Osteoblast (primary cell): ENCODE data around the gene ARHGEF40. TPM values are rescaled to one million over a fixed set of nuclear protein-coding genes. Genes with fewer than 3 reads are reported as not detected.

Experiments
- DNase-seq: peaks from one replicate; pipeline ENCODE4 v3.0.0; 2011; ENCODE audit warnings: low spot score, mixed read lengths; ENCODE audit not compliant: insufficient read length; ENCODE audit errors: missing footprints
- H2AFZ ChIP-seq: 2 replicates; pipeline ENCODE4 v1.6.0; 2011; ENCODE audit warnings: mild to moderate bottlenecking, low read length
- H3K27ac ChIP-seq: 2 replicates; pipeline ENCODE4 v1.5.1; 2011; ENCODE audit warnings: mild to moderate bottlenecking, low read depth, low read length, moderate library complexity
- H3K27me3 ChIP-seq: 2 replicates; pipeline ENCODE4 v1.6.0; 2012; ENCODE audit warnings: mild to moderate bottlenecking, control low read depth, inconsistent platforms, low read length, moderate library complexity; ENCODE audit not compliant: insufficient read depth
- H3K36me3 ChIP-seq: 2 replicates; pipeline ENCODE4 v1.5.1; 2011; ENCODE audit warnings: mild to moderate bottlenecking, low read length, control low read depth, moderate library complexity; ENCODE audit not compliant: insufficient read depth
- H3K4me1 ChIP-seq: 2 replicates; pipeline ENCODE4 v1.5.1; 2011; ENCODE audit warnings: mild to moderate bottlenecking, low read length, control low read depth, moderate library complexity; ENCODE audit not compliant: insufficient read depth
- H3K4me2 ChIP-seq: 2 replicates; pipeline ENCODE4 v1.6.0; 2011; ENCODE audit warnings: mild to moderate bottlenecking, low read length; ENCODE audit not compliant: insufficient read depth
- H3K4me3 ChIP-seq: fragments of 200-600 bp; sonication (generic); 3 replicates; pipeline ENCODE4 v1.5.1; 2012; ENCODE audit warnings: mild to moderate bottlenecking, low read length, inconsistent platforms; ENCODE audit not compliant: insufficient read depth
- H3K79me2 ChIP-seq: 2 replicates; pipeline ENCODE4 v1.6.0; 2012; ENCODE audit warnings: mild to moderate bottlenecking, low read length, control low read depth, inconsistent platforms; ENCODE audit not compliant: insufficient read depth
- H3K9me3 ChIP-seq: 2 replicates; pipeline ENCODE4 v1.5.1; 2011; ENCODE audit warnings: low read depth, low read length, control low read depth
- H4K20me1 ChIP-seq: 2 replicates; pipeline ENCODE4 v1.6.0; 2012; ENCODE audit warnings: mild to moderate bottlenecking, low read length, control low read depth; ENCODE audit not compliant: insufficient read depth
- total RNA-seq: library from RNA; depleted of rRNA; stranded (reverse); fragments of >200 nt; gene quantifications from 2 replicates; pipeline ENCODE4 v1.2.3, GENCODE V29; 2012
- TF ChIP-seq, protein P1 (sequence below): IDR thresholded peaks from 2 replicates; pipeline ENCODE4 v1.5.1; 2011; ENCODE audit warnings: mild to moderate bottlenecking, low read depth, low read length, moderate library complexity; ENCODE audit errors: extremely low read depth

ARHGEF40 gene
- total RNA-seq, 1 donor: 33.3 TPM

GRCh38 chr14:21106498-21107282 lies 36.6 kb downstream of the ARHGEF40 start:
- Histone ChIP-seq H4K20me1 (no peaks in the 10 kb centered on the region), H3K79me2 (no peaks in the 10 kb centered on the region), H2AFZ (peak overlapping the region; percentile 92), H3K36me3 (no peaks in the 10 kb centered on the region), H3K4me2 (peak overlapping the region; percentile 77), H3K9me3 (no peaks in the 10 kb centered on the region), H3K4me1 (peaks cover 32% of the 10 kb centered on the region), H3K27me3 (no peaks in the 10 kb centered on the region), H3K4me3 (peak overlapping the region; percentile 40), H3K27ac (peak overlapping the region; percentile 61)
- peak; percentile 83 for DNase-seq
- TF ChIP-seq, protein P1, sequence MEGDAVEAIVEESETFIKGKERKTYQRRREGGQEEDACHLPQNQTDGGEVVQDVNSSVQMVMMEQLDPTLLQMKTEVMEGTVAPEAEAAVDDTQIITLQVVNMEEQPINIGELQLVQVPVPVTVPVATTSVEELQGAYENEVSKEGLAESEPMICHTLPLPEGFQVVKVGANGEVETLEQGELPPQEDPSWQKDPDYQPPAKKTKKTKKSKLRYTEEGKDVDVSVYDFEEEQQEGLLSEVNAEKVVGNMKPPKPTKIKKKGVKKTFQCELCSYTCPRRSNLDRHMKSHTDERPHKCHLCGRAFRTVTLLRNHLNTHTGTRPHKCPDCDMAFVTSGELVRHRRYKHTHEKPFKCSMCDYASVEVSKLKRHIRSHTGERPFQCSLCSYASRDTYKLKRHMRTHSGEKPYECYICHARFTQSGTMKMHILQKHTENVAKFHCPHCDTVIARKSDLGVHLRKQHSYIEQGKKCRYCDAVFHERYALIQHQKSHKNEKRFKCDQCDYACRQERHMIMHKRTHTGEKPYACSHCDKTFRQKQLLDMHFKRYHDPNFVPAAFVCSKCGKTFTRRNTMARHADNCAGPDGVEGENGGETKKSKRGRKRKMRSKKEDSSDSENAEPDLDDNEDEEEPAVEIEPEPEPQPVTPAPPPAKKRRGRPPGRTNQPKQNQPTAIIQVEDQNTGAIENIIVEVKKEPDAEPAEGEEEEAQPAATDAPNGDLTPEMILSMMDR: no peak

DNA sequence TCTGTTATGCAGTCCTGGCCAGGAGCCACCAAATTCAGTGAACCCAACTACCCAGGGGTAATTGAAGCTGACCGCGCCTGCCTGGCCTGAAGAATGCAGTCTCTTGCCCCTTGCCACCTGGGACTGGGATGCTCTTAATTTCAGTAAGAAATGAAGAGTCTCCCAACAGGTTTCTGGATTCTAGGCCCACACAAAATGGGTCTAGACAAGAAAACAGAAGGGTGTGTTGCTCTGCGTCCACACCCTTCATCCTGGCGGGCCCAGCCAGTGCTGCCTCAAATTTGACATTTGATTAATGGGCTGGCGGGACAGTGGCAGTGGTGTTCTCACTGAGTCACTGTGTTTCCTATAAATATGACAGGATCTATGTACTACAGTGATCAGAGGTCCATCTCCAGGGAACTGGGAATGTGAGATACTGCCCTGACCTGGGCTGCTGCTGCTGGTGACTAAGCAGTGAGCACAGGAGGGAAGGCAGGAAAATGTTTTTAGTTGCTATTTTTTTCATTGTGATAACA lies 37.2 kb downstream of the ARHGEF40 start:
- peak; percentile 83 for DNase-seq
- Histone ChIP-seq H3K4me3 (no peak overlapping the region), H3K27me3 (no peaks in the 10 kb centered on the region), H3K4me2 (no peak overlapping the region), H3K4me1 (peaks cover 32% of the 10 kb centered on the region), H3K27ac (peak overlapping the region; percentile 61), H3K36me3 (no peaks in the 10 kb centered on the region), H3K79me2 (no peaks in the 10 kb centered on the region), H4K20me1 (no peaks in the 10 kb centered on the region), H3K9me3 (no peaks in the 10 kb centered on the region), H2AFZ (peak overlapping the region; percentile 92)
- TF ChIP-seq, protein P1: no peak

GRCh38 chr14:21108791-21109190 lies 38.7 kb downstream of the ARHGEF40 start:
- no peak for DNase-seq
- H3K36me3 ChIP-seq: no peaks in the 10 kb centered on the region
- no peak overlapping the region for H2AFZ ChIP-seq
- H3K4me2 ChIP-seq: no peak overlapping the region
- peaks cover 27% of the 10 kb centered on the region for H3K4me1 ChIP-seq
- H3K9me3 ChIP-seq: no peaks in the 10 kb centered on the region
- no peaks in the 10 kb centered on the region for H4K20me1 ChIP-seq
- no peaks in the 10 kb centered on the region for H3K79me2 ChIP-seq
- TF ChIP-seq, protein P1: no peak
- no peak overlapping the region for H3K4me3 ChIP-seq
- H3K27ac ChIP-seq: no peak overlapping the region
- no peaks in the 10 kb centered on the region for H3K27me3 ChIP-seq

- Histone ChIP-seq H3K36me3 (no peaks in the 10 kb centered on the region), H3K4me2 (no peak overlapping the region), H3K27ac (no peak overlapping the region), H3K79me2 (no peaks in the 10 kb centered on the region), H4K20me1 (no peaks in the 10 kb centered on the region), H3K4me1 (peaks cover 22% of the 10 kb centered on the region), H3K27me3 (no peaks in the 10 kb centered on the region), H3K4me3 (no peak overlapping the region), H2AFZ (no peak overlapping the region), H3K9me3 (no peaks in the 10 kb centered on the region)
- no peak for DNase-seq
- TF ChIP-seq, protein P1: no peak
Observed at GRCh38 chr14:21109377-21110138, 39.5 kb downstream of the ARHGEF40 start.
